ENCODE data around the gene OSGIN1. TPM values are rescaled to one million over a fixed set of nuclear protein-coding genes. Genes with fewer than 3 reads are reported as not detected.

Gene OSGIN1
- total RNA-seq, 4 donors from 2014 or later, result 6.7 to 27.7 (median 10.3) TPM

GRCh38 chr16:83967091-83967490 is 14.1 kb downstream of the OSGIN1 start:
- no peak overlapping the region for H3K4me3 ChIP-seq
- H3K27me3 ChIP-seq, result peaks cover 0 to 17% of the 10 kb centered on the region in 2 donors
- WGBS, 2 donors, result 76 to 94% methylated on average over 2 of the region's 2 CpGs
- H3K9me3 ChIP-seq, result no peaks in the 10 kb centered on the region
- H3K4me1 ChIP-seq, result peaks cover 0 to 11% (median 0%) of the 10 kb centered on the region in 4 donors
- H3K27ac ChIP-seq, result no peak overlapping the region
- peaks cover 0 to 45% (median 0%) of the 10 kb centered on the region in 3 donors for H3K36me3 ChIP-seq
- no peak for TF ChIP-seq EP300 (IDR thresholded peaks at IDR 0.05)
- TF ChIP-seq POLR2A (IDR thresholded peaks at IDR 0.05), result no peak
- TF ChIP-seq, protein P1, sequence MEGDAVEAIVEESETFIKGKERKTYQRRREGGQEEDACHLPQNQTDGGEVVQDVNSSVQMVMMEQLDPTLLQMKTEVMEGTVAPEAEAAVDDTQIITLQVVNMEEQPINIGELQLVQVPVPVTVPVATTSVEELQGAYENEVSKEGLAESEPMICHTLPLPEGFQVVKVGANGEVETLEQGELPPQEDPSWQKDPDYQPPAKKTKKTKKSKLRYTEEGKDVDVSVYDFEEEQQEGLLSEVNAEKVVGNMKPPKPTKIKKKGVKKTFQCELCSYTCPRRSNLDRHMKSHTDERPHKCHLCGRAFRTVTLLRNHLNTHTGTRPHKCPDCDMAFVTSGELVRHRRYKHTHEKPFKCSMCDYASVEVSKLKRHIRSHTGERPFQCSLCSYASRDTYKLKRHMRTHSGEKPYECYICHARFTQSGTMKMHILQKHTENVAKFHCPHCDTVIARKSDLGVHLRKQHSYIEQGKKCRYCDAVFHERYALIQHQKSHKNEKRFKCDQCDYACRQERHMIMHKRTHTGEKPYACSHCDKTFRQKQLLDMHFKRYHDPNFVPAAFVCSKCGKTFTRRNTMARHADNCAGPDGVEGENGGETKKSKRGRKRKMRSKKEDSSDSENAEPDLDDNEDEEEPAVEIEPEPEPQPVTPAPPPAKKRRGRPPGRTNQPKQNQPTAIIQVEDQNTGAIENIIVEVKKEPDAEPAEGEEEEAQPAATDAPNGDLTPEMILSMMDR (IDR thresholded peaks at IDR 0.05), result no peak
- no peak for DNase-seq (ENCODE audit: low spot score in 2 of 2)

GRCh38 chr16:83967838-83968305 is 14.8 kb downstream of the OSGIN1 start, which contains the start of gene NECAB2:
Gene NECAB2, plus strand, starts transcription at chr16:83968244. Its CDS starts 405 bp downstream, at chr16:83968649.
- Histone ChIP-seq H3K27me3 (peaks cover 0 to 17% of the 10 kb centered on the region in 2 donors), H3K4me1 (peaks cover 0 to 11% (median 0%) of the 10 kb centered on the region in 4 donors), H3K36me3 (peaks cover 0 to 37% (median 0%) of the 10 kb centered on the region in 3 donors), H3K9me3 (no peaks in the 10 kb centered on the region), H3K27ac (no peak within 1 kb of the TSS), H3K4me3 (peak within 1 kb of the TSS in 3 of 4 donors; percentile 21 to 56 (median 26))
- 10 to 12% methylated on average over 34 to 35 of the region's 35 CpGs for WGBS, 2 donors
- peak in 1 of 2 donors; percentile 23 for DNase-seq (ENCODE audit: low spot score in 2 of 2)
- TF ChIP-seq, protein P1 (IDR thresholded peaks at IDR 0.05), result peak; percentile 46 to 70 (median 65)
- no peak for TF ChIP-seq POLR2A (IDR thresholded peaks at IDR 0.05)
- TF ChIP-seq EP300 (IDR thresholded peaks at IDR 0.05), result no peak

DNA sequence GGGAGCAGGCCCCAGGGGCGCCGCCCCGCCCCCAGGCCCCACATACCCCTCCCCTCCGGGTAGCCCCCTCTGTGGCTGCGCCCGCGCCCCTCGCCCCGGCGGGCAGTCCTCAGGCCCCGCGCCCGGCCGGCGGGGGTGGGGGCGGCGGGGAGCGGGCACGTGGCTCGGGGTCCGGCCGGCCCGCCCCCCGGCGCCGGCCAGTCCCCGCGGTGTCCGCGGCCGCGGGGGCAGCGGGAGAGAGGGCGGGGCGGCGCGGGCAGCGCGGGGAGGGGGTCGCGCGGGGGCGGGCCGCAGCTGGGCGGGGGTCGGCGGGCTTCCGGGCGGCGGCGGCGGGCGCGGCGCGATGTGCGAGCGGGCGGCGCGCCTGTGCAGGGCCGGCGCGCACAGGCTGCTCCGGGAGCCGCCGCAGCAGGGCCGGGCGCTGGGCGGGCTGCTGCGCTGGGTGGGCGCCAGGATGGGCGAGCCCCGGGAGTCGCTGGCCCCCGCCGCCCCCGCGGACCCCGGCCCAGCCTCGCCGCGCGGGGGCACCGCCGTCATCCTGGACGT is 15.3 kb downstream of the OSGIN1 start:
- 1% methylated on average over 16 to 30 of the region's 87 CpGs for WGBS, 2 donors
- H3K4me3 ChIP-seq, result peak overlapping the region in 3 of 4 donors; percentile 21 to 56 (median 26)
- H3K27ac ChIP-seq, result no peak overlapping the region
- H3K27me3 ChIP-seq, result peaks cover 0 to 17% of the 10 kb centered on the region in 2 donors
- peaks cover 0 to 32% (median 0%) of the 10 kb centered on the region in 3 donors for H3K36me3 ChIP-seq
- no peak for DNase-seq (ENCODE audit: low spot score in 2 of 2)
- H3K9me3 ChIP-seq, result no peaks in the 10 kb centered on the region
- TF ChIP-seq, protein P1 (IDR thresholded peaks at IDR 0.05), result no peak
- TF ChIP-seq POLR2A (IDR thresholded peaks at IDR 0.05) (no peak), EP300 (IDR thresholded peaks at IDR 0.05) (no peak)
- peaks cover 0 to 11% (median 0%) of the 10 kb centered on the region in 4 donors for H3K4me1 ChIP-seq

GRCh38 chr16:83968891-83969649 is 16.0 kb downstream of the OSGIN1 start:
- Histone ChIP-seq H3K4me3 (peak overlapping the region in 1 of 4 donors; percentile 56), H3K27ac (no peak overlapping the region), H3K27me3 (peaks cover 0 to 17% of the 10 kb centered on the region in 2 donors), H3K36me3 (peaks cover 0 to 26% (median 0%) of the 10 kb centered on the region in 3 donors), H3K4me1 (peaks cover 0 to 11% (median 0%) of the 10 kb centered on the region in 4 donors), H3K9me3 (no peaks in the 10 kb centered on the region)
- WGBS, 2 donors, result 10 to 14% methylated on average over 20 to 22 of the region's 45 CpGs
- DNase-seq (ENCODE audit: low spot score in 2 of 2), result no peak
- TF ChIP-seq, protein P1 (IDR thresholded peaks at IDR 0.05), result no peak
- no peak for TF ChIP-seq POLR2A (IDR thresholded peaks at IDR 0.05)
- TF ChIP-seq EP300 (IDR thresholded peaks at IDR 0.05), result no peak

Measured in tibial nerve (tissue), 4 donors.